HG02981 (cell line): ENCODE data around the gene GOLGA6C.
"Not testable (repeated sequence)": the region's sequence is repeated elsewhere in the genome, so short reads cannot be mapped to it uniquely, and the experiment has no call there.

Experiments used
- ATAC-seq: cut with Tn5 transposase; IDR thresholded peaks from one replicate; pipeline ENCODE4 v1.9.1; 2021; ENCODE audit warnings: mild to moderate bottlenecking, moderate library complexity; ENCODE audit not compliant: unreplicated experiment

GOLGA6C gene

DNA sequence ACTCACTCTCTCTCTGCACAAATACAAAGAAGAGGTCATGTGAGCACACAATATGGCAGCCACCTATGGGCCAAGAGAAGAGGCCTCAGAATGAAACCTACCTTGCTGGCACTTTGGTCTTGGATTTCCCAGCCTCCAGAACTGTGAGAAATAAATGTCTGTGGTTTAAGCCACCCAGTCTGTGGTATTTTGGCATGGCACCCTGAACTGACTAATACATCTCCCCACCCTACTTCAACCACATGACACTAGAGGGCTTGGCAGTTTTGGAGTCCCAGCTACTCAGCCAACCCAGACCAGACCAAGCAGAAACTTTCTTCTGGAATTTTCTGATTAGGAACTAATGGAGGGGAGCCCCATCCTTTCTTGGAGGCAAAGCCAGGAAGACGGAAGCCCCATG lies 54.4 kb downstream of the GOLGA6C start:
- ATAC-seq: not testable (repeated sequence)

DNA sequence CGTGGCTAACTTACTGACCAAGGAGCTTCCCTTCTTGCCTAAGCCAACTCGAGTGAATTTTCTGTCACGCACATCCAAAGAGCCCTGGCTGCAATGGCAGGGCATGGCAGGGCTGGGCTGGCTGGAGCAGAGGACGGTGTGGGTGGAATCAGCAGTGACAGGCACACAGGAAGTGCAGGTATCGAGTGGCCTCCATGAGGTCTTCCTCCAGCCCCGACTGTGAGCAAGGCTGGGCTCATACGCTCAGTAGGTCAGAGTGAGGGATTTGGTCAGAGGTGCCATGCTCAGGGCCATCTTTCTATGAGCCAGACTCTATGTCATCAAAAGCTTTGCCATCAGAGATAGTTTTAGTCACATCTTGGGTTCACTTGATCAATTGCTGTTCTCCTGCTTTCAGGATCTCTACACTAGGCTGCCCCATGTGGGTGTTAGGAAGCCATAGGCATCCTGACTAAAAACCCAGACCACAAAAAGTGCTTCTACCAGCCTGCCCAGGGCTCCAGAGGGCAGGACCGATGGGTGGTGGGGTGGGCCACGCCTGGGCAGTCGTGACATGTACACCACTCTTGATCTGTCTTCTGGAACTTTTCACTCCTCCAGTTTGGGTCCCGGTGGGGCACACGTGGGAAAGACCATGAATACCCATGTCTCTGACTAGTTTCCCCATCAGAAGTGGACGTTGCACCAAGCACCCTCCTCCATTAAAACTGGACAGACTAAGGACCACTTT lies 55.1 kb downstream of the GOLGA6C start:
- no peak for ATAC-seq

DNA sequence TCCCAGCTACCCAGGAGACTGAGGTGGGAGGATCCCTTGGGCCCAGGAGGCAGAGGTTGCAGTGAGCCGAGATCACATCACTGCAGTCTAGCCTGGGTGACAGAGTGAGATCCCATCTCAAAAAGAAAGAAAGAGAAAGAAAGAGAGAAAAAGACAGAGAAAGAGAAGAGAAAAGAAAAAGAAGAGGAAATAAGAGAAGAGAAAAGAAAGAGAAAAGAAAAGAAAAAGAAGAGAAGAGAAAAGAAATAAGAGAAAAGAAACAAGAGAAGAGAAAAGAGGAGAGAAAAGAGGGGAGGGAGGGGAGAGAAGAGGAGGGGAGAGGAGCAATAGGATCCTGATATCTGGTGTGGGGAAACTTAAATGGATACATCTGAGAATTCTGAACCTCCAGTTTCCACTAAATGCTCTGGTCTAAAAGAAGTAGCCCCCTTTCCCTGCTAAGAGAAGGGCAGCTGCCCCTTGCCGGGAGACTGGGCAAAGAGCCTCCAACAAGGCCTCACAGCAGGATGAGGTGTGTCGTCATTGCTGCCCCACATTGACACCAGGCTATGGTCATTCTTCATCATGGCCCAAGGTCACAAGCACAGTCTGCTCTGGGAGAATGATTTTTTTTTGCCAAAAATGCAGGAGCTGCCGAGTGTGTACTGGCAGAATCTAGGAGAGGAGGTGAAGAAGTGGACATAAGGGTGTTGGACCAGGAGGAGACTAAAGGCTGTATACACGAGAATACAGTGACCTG lies 56.6 kb downstream of the GOLGA6C start:
- no peak for ATAC-seq

DNA sequence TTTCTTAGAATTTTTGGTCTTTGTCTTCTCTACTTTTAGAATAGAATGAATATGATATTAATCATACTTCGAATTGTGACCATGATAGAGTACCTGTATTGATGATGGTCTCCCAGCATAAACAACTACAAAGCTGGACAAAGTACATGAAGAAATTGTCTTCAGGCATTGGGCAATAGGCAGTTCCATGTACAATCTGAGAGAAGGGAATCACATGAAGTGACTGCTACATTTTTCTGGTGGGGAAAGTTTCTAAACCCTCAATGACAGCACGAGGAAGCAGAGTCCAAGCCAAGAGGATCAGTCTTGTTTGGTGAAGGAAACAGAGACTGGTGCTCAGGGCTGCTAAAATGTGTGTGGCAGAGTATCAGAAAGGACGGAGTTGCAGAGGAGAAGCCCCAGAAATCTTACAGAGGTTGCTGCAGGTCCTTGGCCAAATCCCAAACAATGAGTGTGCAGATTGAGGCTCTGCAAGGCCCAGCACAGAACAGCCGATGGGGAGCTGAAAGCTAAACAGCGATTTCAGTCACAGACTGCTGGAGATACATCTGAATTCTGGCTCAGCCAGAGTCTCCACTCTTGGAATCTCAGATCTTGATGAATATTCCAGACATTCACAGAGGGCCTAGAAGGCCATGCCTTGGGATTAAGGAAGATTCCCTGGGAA lies 61.2 kb downstream of the GOLGA6C start:
- not testable (repeated sequence) for ATAC-seq
